GM23248 (cell line): ENCODE data around the gene ESRRB. TPM values are rescaled to one million over a fixed set of nuclear protein-coding genes. Genes with fewer than 3 reads are reported as not detected.

Experiments
- DNase-seq: peaks from one replicate; pipeline ENCODE4 v3.0.0-alpha.2; 2015
- H2AFZ ChIP-seq: fragments of 200-600 bp; sonication (generic); 2 replicates; pipeline ENCODE4 v1.6.1; 2016; ENCODE audit warnings: antibody characterized with exemption
- H3F3A ChIP-seq: fragments of 200-600 bp; sonication (generic); 2 replicates; pipeline ENCODE4 v1.6.1; 2016; ENCODE audit warnings: mild to moderate bottlenecking, antibody characterized with exemption, mixed run types; ENCODE audit not compliant: insufficient read depth
- H3K27ac ChIP-seq: fragments of 200-600 bp; sonication (generic); 2 replicates; pipeline ENCODE4 v1.5.1; 2016; ENCODE audit warnings: mild to moderate bottlenecking
- H3K27me3 ChIP-seq: fragments of 200-600 bp; sonication (generic); replicated peaks from 2 replicates; pipeline ENCODE4 v1.6.1; 2016; ENCODE audit warnings: mild to moderate bottlenecking; ENCODE audit not compliant: insufficient read depth
- H3K36me3 ChIP-seq: fragments of 200-600 bp; sonication (generic); 2 replicates; pipeline ENCODE4 v1.6.1; 2016; ENCODE audit warnings: low read depth, mild to moderate bottlenecking
- H3K4me1 ChIP-seq: fragments of 200-600 bp; sonication (generic); 2 replicates; pipeline ENCODE4 v1.6.1; 2016; ENCODE audit warnings: mild to moderate bottlenecking; ENCODE audit not compliant: insufficient read depth
- H3K4me2 ChIP-seq: fragments of 200-600 bp; sonication (generic); one replicate; pipeline ENCODE4 v1.6.1; 2016; ENCODE audit warnings: mild to moderate bottlenecking; ENCODE audit not compliant: unreplicated experiment
- H3K4me3 ChIP-seq: fragments of 200-600 bp; sonication (generic); 2 replicates; pipeline ENCODE4 v1.5.1; 2016; ENCODE audit warnings: mild to moderate bottlenecking
- H3K79me2 ChIP-seq: fragments of 200-600 bp; sonication (generic); 2 replicates; pipeline ENCODE4 v1.6.1; 2016; ENCODE audit warnings: mild to moderate bottlenecking; ENCODE audit not compliant: insufficient read depth
- H3K9ac ChIP-seq: fragments of 200-600 bp; sonication (generic); 2 replicates; pipeline ENCODE4 v1.6.1; 2016; ENCODE audit warnings: mild to moderate bottlenecking
- H3K9me2 ChIP-seq: fragments of 200-600 bp; sonication (generic); 2 replicates; pipeline ENCODE4 v1.6.1; 2016; ENCODE audit warnings: mixed run types, mild to moderate bottlenecking, moderate library complexity; ENCODE audit not compliant: insufficient read depth
- H3K9me3 ChIP-seq: fragments of 200-600 bp; sonication (generic); one replicate; pipeline ENCODE4 v1.6.1; 2017; ENCODE audit warnings: low read depth
- H4K20me1 ChIP-seq: fragments of 200-600 bp; sonication (generic); 2 replicates; pipeline ENCODE4 v1.6.0; 2016; ENCODE audit not compliant: insufficient read depth
- EZH2 ChIP-seq: fragments of 200-600 bp; sonication (generic); IDR thresholded peaks from 2 replicates; pipeline ENCODE4 v1.6.1; 2018; ENCODE audit warnings: antibody characterized with exemption, mild to moderate bottlenecking; ENCODE audit not compliant: insufficient read depth, poor library complexity, severe bottlenecking
- EZH2phosphoT487 ChIP-seq: fragments of 200-600 bp; sonication (generic); IDR thresholded peaks from 2 replicates; pipeline ENCODE4 v1.6.1; 2018; ENCODE audit warnings: antibody characterized with exemption, moderate library complexity, mild to moderate bottlenecking, low read depth; ENCODE audit not compliant: insufficient read depth
- WGBS, 2 experiments: methylation state at CpG; one replicate each; pipeline ENCODE4 v1.1.6; 2015 to 2017; ENCODE audit warnings: low lambda C conversion rate in 2 of 2, low coverage in 1 of 2; ENCODE audit errors: missing lambda C conversion rate in 2 of 2; 5-methylcytosine and 5-hydroxymethylcytosine counted together
- in situ Hi-C: fragments of 300-500 bp; cut with MboI; formaldehyde crosslinking; loops from 2 replicates; pipeline ENCODE4 v1.15.0; 2020
- polyA plus RNA-seq: library from polyadenylated mRNA; unstranded; fragments of >200 nt; fragmentation: Nextera tagmentation; extraction: Ambion mirVana; gene quantifications from 2 replicates; pipeline ENCODE4 v1.2.1, GENCODE V29; 2016
- total RNA-seq: library from RNA; depleted of rRNA; stranded (reverse); fragments of >200 nt; shearing (Covaris generic); gene quantifications from 2 replicates; pipeline ENCODE4 v1.2.3, GENCODE V29; 2014

Gene ESRRB
- total and polyA plus RNA-seq, 2 experiments from 2014 or later = not detected

GRCh38 chr14:76420827-76421226 is 44.9 kb downstream of the ESRRB start:
- 22 to 26% methylated on average over 4 of the region's 4 CpGs for WGBS, 2 experiments
- Histone ChIP-seq H3F3A (no peaks in the 10 kb centered on the region), H3K27ac (no peak overlapping the region), H3K36me3 (no peaks in the 10 kb centered on the region), H3K4me3 (no peak overlapping the region), H3K79me2 (no peaks in the 10 kb centered on the region), H3K27me3 (0 out of 2 replicates have a peak, but pooled peaks cover 4% of the 10 kb centered on the region), H4K20me1 (no peaks in the 10 kb centered on the region), H3K4me2 (no peak overlapping the region), H2AFZ (no peak overlapping the region), H3K9me3 (no peaks in the 10 kb centered on the region), H3K9ac (no peak overlapping the region), H3K9me2 (no peaks in the 10 kb centered on the region), H3K4me1 (no peaks in the 10 kb centered on the region)
- TF ChIP-seq EZH2 = no peak
- TF ChIP-seq EZH2phosphoT487 = no peak
- in situ Hi-C loops = no loop called here
- DNase-seq = no peak

GRCh38 chr14:76421662-76422061 is 45.7 kb downstream of the ESRRB start:
- no peak for DNase-seq
- Histone ChIP-seq H4K20me1 (no peaks in the 10 kb centered on the region), H3K36me3 (no peaks in the 10 kb centered on the region), H3K4me3 (no peak overlapping the region), H3K9me3 (no peaks in the 10 kb centered on the region), H3K9ac (no peak overlapping the region), H3K4me2 (no peak overlapping the region), H3K79me2 (no peaks in the 10 kb centered on the region), H3F3A (no peaks in the 10 kb centered on the region), H3K4me1 (no peaks in the 10 kb centered on the region), H3K27me3 (no peaks in the 10 kb centered on the region), H3K27ac (no peak overlapping the region), H3K9me2 (no peaks in the 10 kb centered on the region), H2AFZ (no peak overlapping the region)
- in situ Hi-C loops = no loop called here
- no peak for TF ChIP-seq EZH2
- TF ChIP-seq EZH2phosphoT487 = no peak
- 16 to 21% methylated on average over 4 of the region's 4 CpGs for WGBS, 2 experiments

- Histone ChIP-seq H3K27ac (no peak overlapping the region), H3K9me2 (no peaks in the 10 kb centered on the region), H3K36me3 (no peaks in the 10 kb centered on the region), H3K4me3 (no peak overlapping the region), H3K27me3 (no peaks in the 10 kb centered on the region), H2AFZ (no peak overlapping the region), H3K4me1 (no peaks in the 10 kb centered on the region), H3K9ac (no peak overlapping the region), H3K4me2 (no peak overlapping the region), H3K9me3 (no peaks in the 10 kb centered on the region), H4K20me1 (no peaks in the 10 kb centered on the region), H3F3A (no peaks in the 10 kb centered on the region), H3K79me2 (no peaks in the 10 kb centered on the region)
- no peak for TF ChIP-seq EZH2
- no peak for TF ChIP-seq EZH2phosphoT487
- DNase-seq = no peak
- in situ Hi-C loops = no loop called here
- WGBS, 2 experiments = 52 to 59% methylated on average over 7 of the region's 7 CpGs
These were observed 46.7 kb downstream of the ESRRB start for GRCh38 chr14:76422662-76423061.

- no peak for DNase-seq
- H3F3A ChIP-seq = no peaks in the 10 kb centered on the region
- no peak overlapping the region for H3K9ac ChIP-seq
- no peaks in the 10 kb centered on the region for H3K79me2 ChIP-seq
- WGBS, 2 experiments = 47 to 50% methylated on average over 5 of the region's 5 CpGs
- H4K20me1 ChIP-seq = no peaks in the 10 kb centered on the region
- H3K9me2 ChIP-seq = no peaks in the 10 kb centered on the region
- no peak for TF ChIP-seq EZH2phosphoT487
- TF ChIP-seq EZH2 = no peak
- in situ Hi-C loops = no loop called here
- no peaks in the 10 kb centered on the region for H3K4me1 ChIP-seq
- H3K27me3 ChIP-seq = no peaks in the 10 kb centered on the region
- H3K9me3 ChIP-seq = no peaks in the 10 kb centered on the region
- no peak overlapping the region for H3K4me3 ChIP-seq
- H3K36me3 ChIP-seq = no peaks in the 10 kb centered on the region
- H3K4me2 ChIP-seq = no peak overlapping the region
- H2AFZ ChIP-seq = no peak overlapping the region
- H3K27ac ChIP-seq = no peak overlapping the region
These were observed 47.6 kb downstream of the ESRRB start for GRCh38 chr14:76423534-76423933.

GRCh38 chr14:76424359-76424758 is 48.4 kb downstream of the ESRRB start:
- WGBS, 2 experiments = 58 to 59% methylated on average over 4 of the region's 4 CpGs
- H2AFZ ChIP-seq = no peak overlapping the region
- in situ Hi-C loops = no loop called here

More at GRCh38 chr14:76424359-76424758, 48.4 kb downstream of the ESRRB start:
- H3K4me1 ChIP-seq = no peaks in the 10 kb centered on the region
- no peak for DNase-seq
- no peaks in the 10 kb centered on the region for H3K36me3 ChIP-seq
- TF ChIP-seq EZH2 (no peak), EZH2phosphoT487 (no peak)
- H3K4me3 ChIP-seq = no peak overlapping the region
- no peak overlapping the region for H3K27ac ChIP-seq
- H3K4me2 ChIP-seq = no peak overlapping the region
- H3K27me3 ChIP-seq = no peaks in the 10 kb centered on the region
- H3K9ac ChIP-seq = no peak overlapping the region
- no peaks in the 10 kb centered on the region for H3F3A ChIP-seq
- H3K9me3 ChIP-seq = no peaks in the 10 kb centered on the region
- no peaks in the 10 kb centered on the region for H4K20me1 ChIP-seq
- no peaks in the 10 kb centered on the region for H3K79me2 ChIP-seq
- no peaks in the 10 kb centered on the region for H3K9me2 ChIP-seq
